Right renal cortex interstitium (tissue), 3 donors: Measurements from ENCODE around the gene OIT3. TPM values are rescaled to one million over a fixed set of nuclear protein-coding genes. Genes with fewer than 3 reads are reported as not detected.

ENCODE experiments used
- DNase-seq, 3 donors: peaks; one replicate each; pipeline ENCODE4 v3.0.0-alpha.2; 2013; ENCODE audit warnings: low read depth in 3 of 3, low spot score in 2 of 3
- polyA plus RNA-seq, 3 donors: library from polyadenylated mRNA; unstranded; fragments of 120-200 nt; gene quantifications; one replicate each; pipeline ENCODE4 v1.2.1, GENCODE V29; 2013; ENCODE audit not compliant: insufficient read length in 3 of 3

OIT3 gene
- 1 to 10 TPM; 3.2 to 4.5 (median 3.2) TPM for polyA plus RNA-seq

- no peak for DNase-seq
Measured at GRCh38 chr10:72893136-72893798, at the start of gene OIT3. Gene OIT3, plus strand, starts transcription at chr10:72893739. Its CDS starts 60 bp downstream, at chr10:72893799.

- DNase-seq = no peak
Measured at GRCh38 chr10:72846238-72846637, 47.3 kb upstream of the OIT3 start.

DNA sequence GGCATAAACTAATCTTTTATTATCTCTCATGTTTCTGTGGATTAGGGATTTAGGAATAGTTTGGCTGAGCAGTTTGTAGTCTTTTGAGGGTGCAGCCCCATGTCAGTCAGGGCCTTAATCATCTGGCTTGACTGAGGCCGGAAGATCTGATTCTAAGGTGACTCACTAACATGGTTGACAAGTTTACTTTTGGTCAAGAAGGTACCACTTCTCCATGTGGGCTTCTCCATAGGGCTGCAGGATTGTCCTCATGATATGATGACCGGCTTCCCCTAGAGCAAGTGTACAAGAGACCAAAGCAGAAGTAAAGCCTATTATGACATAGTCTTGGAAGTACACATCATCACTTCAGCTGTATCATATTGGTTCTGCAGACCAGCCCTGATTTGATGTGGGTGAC is 45.9 kb upstream of the OIT3 start:
- no peak for DNase-seq

DNA sequence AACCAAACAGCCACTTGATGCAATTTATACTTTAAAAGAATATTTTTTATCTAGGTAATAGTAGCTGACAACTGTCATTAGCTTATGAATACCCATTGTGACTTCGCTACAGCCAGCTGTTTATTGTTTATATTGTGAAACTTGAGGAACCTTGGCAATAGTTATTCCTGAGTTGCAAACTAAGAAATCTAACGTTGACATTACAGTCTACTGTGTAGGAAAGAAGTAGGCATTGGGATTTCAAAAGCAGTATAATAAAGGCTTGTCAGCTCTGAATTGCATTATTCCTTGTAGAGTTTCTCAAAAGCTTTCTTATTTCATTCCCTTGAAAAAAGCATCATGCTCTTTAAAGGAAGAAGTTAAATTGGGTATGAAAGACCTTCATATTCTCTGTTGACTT is 42.7 kb upstream of the OIT3 start:
- DNase-seq = no peak

DNA sequence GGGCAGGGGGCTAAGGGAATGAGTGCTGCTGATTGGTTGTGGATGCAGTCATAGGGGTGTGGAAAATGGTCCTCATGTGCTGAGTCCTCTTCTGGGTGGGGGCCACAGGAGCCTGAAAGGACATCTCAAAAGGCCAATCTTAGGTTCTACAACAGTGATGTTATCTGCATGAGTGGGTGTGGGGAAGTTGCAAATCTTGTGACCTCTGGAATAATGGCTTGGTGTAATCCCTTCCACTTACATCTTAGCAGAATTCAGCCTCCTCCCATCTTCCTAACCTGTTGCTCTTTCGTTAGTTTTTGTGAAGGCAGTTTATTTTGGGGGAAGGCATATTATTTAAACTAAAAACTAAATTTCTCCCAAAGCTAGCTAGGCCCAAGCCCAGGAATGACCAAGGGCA is 42.0 kb upstream of the OIT3 start:
- DNase-seq = no peak

DNA sequence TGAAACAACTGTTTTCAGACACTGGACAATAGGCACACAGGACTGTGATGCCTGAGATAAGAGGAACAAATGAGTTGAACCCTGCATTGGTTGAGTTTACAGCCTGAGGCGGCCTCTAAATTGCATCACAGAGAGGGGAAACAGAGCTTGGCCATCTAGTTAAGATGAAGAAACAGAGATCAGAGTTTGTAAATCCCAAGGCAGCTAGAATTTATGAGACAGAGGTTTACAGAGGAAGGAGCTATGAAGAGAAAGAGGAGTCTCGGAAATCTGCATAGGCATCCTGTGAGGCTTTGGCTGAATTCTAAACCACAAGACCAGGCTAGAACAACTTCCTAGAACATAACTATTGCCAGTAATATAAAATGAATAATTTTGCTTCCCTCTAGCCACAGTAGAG is 41.0 kb upstream of the OIT3 start:
- no peak for DNase-seq

- no peak for DNase-seq
Measured at GRCh38 chr10:72855129-72855528, 38.4 kb upstream of the OIT3 start.

- no peak for DNase-seq
Measured at GRCh38 chr10:72855790-72856189, 37.7 kb upstream of the OIT3 start.

DNA sequence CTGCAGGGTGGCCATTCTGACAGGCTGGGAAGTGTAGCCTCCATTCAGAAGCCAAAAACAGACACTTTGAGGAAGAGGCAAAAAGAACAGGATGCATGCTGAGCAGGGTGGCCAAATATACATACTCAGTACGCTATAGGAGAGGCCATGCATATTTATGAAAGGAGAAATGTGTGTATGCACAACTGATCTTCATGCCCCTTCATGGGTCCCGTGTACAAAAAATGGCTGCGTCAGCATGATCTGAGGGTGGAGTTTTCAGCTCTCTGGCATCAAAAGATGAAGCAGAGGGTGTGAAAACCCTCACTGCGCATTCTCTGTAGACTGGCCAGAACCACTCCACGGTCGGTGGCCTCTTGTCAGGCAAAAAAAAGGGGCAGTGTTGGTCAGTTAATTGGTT is 35.5 kb upstream of the OIT3 start:
- no peak for DNase-seq

GRCh38 chr10:72862957-72863356 is 30.6 kb upstream of the OIT3 start:
- DNase-seq = no peak

GRCh38 chr10:72875250-72876055 is 18.1 kb upstream of the OIT3 start:
- DNase-seq = peak in 1 of 3 donors; percentile 6

GRCh38 chr10:72879245-72879644 is 14.3 kb upstream of the OIT3 start:
- DNase-seq = no peak

GRCh38 chr10:72881291-72881690 is 12.2 kb upstream of the OIT3 start:
- DNase-seq = no peak

GRCh38 chr10:72883861-72884260 is 9.7 kb upstream of the OIT3 start:
- no peak for DNase-seq

DNA sequence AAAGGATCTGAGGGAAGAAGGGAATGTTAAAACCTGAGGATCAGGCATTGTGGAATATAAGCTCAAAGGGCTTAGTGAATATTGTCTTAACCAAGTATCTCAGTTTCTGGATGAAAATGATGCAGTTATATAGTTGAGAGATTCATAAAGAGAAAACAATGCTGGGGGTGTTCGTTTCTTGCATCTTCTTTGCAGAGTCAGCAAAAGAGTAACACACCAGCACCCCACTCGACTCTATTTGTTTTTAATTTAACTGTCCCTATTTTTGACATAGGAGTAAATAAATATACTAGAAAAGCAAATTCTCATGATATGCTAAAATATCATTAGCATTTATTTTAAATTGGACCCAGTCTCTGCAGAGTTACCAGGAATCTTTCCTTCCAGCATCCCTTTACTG is 7.6 kb upstream of the OIT3 start:
- DNase-seq = no peak

DNA sequence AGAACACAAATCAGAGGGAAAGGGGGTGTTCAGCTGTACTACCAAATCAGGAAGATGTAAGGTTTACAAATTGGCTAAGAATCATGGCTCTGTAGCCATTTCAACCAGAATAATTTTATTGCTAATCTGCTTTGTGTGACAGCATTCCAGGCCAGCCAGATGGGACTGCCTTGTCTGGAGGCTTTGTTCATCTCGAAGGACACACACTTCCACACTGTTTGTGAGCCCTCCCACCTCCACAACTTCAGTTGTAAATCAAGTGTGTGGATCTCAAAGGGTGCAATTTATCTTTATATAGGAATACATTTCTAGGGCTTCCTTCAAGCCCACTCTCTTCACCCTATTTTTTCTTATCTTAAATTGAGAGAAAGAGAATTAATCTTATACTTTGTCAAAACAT is 6.9 kb upstream of the OIT3 start:
- no peak for DNase-seq

GRCh38 chr10:72887043-72887442 is 6.5 kb upstream of the OIT3 start:
- DNase-seq = no peak

GRCh38 chr10:72888151-72888638 is 5.3 kb upstream of the OIT3 start:
- no peak for DNase-seq

- DNase-seq = no peak
Measured at GRCh38 chr10:72889391-72889831, 4.1 kb upstream of the OIT3 start.

GRCh38 chr10:72890086-72890485 is 3.5 kb upstream of the OIT3 start:
- DNase-seq = no peak

DNA sequence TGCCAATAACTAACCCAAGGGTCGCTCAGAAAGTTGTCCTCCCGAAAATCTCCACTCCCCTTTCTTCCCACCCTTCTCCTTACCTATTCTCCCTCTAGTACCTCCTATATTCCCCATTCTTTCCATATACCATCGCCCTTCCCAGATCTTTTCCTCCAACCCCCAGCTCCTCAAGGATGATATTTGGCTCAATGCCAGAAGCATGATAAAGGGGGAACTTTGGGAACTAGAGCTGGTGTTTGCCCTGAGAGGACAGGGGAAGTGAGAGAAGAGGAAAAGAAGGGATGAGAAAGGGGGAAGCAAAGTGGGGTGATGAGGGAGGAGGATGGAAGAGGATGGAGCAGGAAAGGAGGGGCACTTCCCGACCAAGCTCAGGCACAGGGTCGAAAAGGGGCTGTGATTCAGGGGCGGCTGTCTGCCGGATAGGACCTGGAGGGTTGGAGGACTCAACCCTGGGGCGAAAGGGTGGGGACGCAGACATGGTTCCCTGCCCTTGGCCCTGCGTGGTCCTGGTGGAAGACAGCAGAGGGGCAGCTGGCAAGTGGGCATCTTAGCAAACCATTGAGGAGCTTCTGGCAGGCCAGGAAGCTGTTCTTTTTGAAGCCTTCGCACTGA is 1.8 kb downstream of the OIT3 start:
- DNase-seq = no peak

GRCh38 chr10:72898616-72899015 is 5.1 kb downstream of the OIT3 start:
- DNase-seq = no peak
